PC-9 (cell line): Measurements from ENCODE around the gene MAP2K5.

Source experiments
- CTCF ChIP-seq: fragments of 200-600 bp; sonication (generic); conservative IDR thresholded peaks from 2 replicates; pipeline ENCODE4 v1.6.1; 2017; ENCODE audit warnings: mixed run types, antibody characterized with exemption, mild to moderate bottlenecking, moderate library complexity
- EZH2 ChIP-seq: fragments of 200-600 bp; sonication (generic); IDR thresholded peaks from 2 replicates; pipeline ENCODE4 v1.8.0; 2017; ENCODE audit warnings: antibody characterized with exemption, low read depth

GRCh38 chr15:67510597-67511190, 31.8 kb upstream of the MAP2K5 start:
- TF ChIP-seq CTCF (no peak), EZH2 (no peak)
